ENCODE data around the gene ABCC1. TPM values are rescaled to one million over a fixed set of nuclear protein-coding genes. Genes with fewer than 3 reads are reported as not detected.

Gene ABCC1
- polyA plus RNA-seq, 1 of the 3 experiments (the other 2 are of a cell fraction) = 23.7 TPM

DNA sequence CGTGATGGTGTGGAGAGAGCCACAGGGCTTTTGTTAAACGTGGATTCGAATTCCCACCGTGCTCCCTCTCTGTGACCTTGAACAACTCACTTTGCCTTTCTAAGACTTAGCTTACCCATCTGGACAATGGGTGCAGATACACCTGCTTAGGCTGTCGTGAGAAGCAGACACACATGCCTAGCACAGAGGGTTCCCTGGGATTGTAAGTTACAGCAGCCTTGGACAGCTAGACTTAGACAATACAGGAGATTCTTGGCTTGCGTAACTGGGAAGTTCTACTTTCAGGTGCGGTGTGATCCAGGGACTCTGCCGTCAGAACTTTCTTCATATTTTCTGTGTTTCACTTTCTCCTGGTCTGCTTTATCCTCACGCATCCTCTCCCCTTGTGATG lies 127.0 kb downstream of the ABCC1 start:
- Histone ChIP-seq H3K9me2 (no peaks in the 10 kb centered on the region), H3F3A (replicated peaks; ENCODE audit: insufficient read depth) (peaks cover 9% of the 10 kb centered on the region), H3K9ac (no peak overlapping the region), H3K4me2 (no peak overlapping the region), H2AFZ (ENCODE audit: low read depth) (no peak overlapping the region), H3K36me3 (replicated peaks in 1 of 2; ENCODE audit: control insufficient read depth in 1 of 2, insufficient read depth in 2 of 2, low read length in 1 of 2) (peaks cover 20 to 33% of the 10 kb centered on the region in 2 experiments), H3K27me3 (ENCODE audit: insufficient read depth) (no peaks in the 10 kb centered on the region), H3K27ac (ENCODE audit: low read depth in 2 of 2, low read length in 1 of 2) (no peak overlapping the region), H4K20me1 (ENCODE audit: insufficient read depth) (no peaks in the 10 kb centered on the region), H3K9me3 (no peaks in the 10 kb centered on the region), H3K4me3 (ENCODE audit: low read depth in 2 of 2, low read length in 1 of 2) (no peak overlapping the region), H3K4me1 (ENCODE audit: control insufficient read depth in 1 of 2, insufficient read depth in 2 of 2, low read depth in 1 of 2, low read length in 1 of 2) (peaks cover 0 to 9% of the 10 kb centered on the region in 2 experiments; a peak in 1 of 4 replicates), H3K79me2 (ENCODE audit: insufficient read depth) (no peaks in the 10 kb centered on the region; the same call in 1 of the 2 replicates)
- CTCF ChIA-PET = interaction anchor here (1.0 kb wide), 1 partner anchor 202 kb away, joined by 3 read pairs; no protein-coding TSS in a partner anchor
- TF ChIP-seq MXI1 (IDR thresholded peaks at IDR 0.05; ENCODE audit: low read depth, low read length) = no peak
- TF ChIP-seq, protein P1, sequence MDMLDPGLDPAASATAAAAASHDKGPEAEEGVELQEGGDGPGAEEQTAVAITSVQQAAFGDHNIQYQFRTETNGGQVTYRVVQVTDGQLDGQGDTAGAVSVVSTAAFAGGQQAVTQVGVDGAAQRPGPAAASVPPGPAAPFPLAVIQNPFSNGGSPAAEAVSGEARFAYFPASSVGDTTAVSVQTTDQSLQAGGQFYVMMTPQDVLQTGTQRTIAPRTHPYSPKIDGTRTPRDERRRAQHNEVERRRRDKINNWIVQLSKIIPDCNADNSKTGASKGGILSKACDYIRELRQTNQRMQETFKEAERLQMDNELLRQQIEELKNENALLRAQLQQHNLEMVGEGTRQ (IDR thresholded peaks at IDR 0.05; ENCODE audit: borderline replicate concordance, low read depth, low read length) = no peak
- no peak for TF ChIP-seq NRF1 (IDR thresholded peaks at IDR 0.05; ENCODE audit: low read depth, low read length)
- TF ChIP-seq FOSL2 (IDR thresholded peaks at IDR 0.05; ENCODE audit: borderline replicate concordance, low read depth) = no peak
- TF ChIP-seq, protein P2, sequence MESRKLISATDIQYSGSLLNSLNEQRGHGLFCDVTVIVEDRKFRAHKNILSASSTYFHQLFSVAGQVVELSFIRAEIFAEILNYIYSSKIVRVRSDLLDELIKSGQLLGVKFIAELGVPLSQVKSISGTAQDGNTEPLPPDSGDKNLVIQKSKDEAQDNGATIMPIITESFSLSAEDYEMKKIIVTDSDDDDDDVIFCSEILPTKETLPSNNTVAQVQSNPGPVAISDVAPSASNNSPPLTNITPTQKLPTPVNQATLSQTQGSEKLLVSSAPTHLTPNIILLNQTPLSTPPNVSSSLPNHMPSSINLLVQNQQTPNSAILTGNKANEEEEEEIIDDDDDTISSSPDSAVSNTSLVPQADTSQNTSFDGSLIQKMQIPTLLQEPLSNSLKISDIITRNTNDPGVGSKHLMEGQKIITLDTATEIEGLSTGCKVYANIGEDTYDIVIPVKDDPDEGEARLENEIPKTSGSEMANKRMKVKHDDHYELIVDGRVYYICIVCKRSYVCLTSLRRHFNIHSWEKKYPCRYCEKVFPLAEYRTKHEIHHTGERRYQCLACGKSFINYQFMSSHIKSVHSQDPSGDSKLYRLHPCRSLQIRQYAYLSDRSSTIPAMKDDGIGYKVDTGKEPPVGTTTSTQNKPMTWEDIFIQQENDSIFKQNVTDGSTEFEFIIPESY (IDR thresholded peaks at IDR 0.05; ENCODE audit: borderline replicate concordance, low read depth) = no peak
- no peak for TF ChIP-seq GATA2 (CRISPR knock-in tag; IDR thresholded peaks at IDR 0.05)
- POLR2A ChIA-PET = no interaction called here
- 86% methylated on average over 8 of the region's 9 CpGs for WGBS (ENCODE audit: low lambda C conversion rate)
- DNase-seq = no peak

DNA sequence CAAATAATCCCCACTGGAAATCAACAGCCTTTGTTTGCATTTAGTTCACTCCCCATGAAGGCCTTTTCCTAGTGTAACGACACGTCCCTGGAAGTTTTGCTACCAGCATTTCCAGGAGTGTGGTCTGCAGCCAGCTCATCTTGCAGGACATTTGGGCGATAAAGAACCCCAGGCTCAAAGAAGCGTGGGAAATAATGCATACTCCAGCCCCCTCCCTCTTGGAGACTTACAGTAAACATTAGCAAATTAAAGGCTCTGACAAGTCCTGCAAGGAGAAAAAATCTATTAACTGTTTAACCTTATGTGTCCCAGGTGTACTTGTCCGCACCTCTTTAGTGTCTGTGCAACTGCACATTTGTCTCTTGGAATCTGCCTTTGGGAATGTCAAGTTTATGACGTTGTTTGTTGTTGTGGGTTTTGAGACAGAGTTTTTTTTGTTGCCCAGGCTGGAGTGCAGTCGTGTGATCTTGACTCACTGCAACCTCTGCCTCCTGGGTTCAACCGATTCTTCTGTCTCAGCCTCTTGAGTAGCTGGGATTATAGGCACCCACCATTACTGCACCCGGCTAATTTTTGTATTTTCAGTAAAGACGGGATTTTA lies 131.1 kb downstream of the ABCC1 start:
- no peak overlapping the region for H3K9ac ChIP-seq
- no peaks in the 10 kb centered on the region for H3K9me3 ChIP-seq
- no peak overlapping the region for H3K4me2 ChIP-seq
- WGBS (ENCODE audit: low lambda C conversion rate) = 94% methylated on average over 10 of the region's 10 CpGs
- no peak for TF ChIP-seq RAD21 (IDR thresholded peaks at IDR 0.05; ENCODE audit: low read length)
- no peak for TF ChIP-seq GABPA (IDR thresholded peaks at IDR 0.05; ENCODE audit: low read depth)
- no peak for TF ChIP-seq MEF2A (IDR thresholded peaks at IDR 0.05; ENCODE audit: borderline replicate concordance, low read depth)
- TF ChIP-seq, protein P2 (IDR thresholded peaks at IDR 0.05; ENCODE audit: borderline replicate concordance, low read depth) = no peak
- no peak for TF ChIP-seq ELF1 (IDR thresholded peaks at IDR 0.05)
- TF ChIP-seq RFX5 (IDR thresholded peaks at IDR 0.05; ENCODE audit: low read length) = no peak
- H2AFZ ChIP-seq (ENCODE audit: low read depth) = no peak overlapping the region
- no peaks in the 10 kb centered on the region for H4K20me1 ChIP-seq (ENCODE audit: insufficient read depth)
- H3F3A ChIP-seq (replicated peaks; ENCODE audit: insufficient read depth) = no peaks in the 10 kb centered on the region
- H3K4me1 ChIP-seq (ENCODE audit: control insufficient read depth in 1 of 2, insufficient read depth in 2 of 2, low read depth in 1 of 2, low read length in 1 of 2) = no peaks in the 10 kb centered on the region
- no peaks in the 10 kb centered on the region for H3K27me3 ChIP-seq (ENCODE audit: insufficient read depth)
- POLR2A ChIA-PET = no interaction called here
- H3K79me2 ChIP-seq (ENCODE audit: insufficient read depth) = peaks cover 7% of the 10 kb centered on the region; the same call in 1 of the 2 replicates
- no peak for DNase-seq
- no peak overlapping the region for H3K27ac ChIP-seq (ENCODE audit: low read depth in 2 of 2, low read length in 1 of 2)
- peaks cover 30 to 49% of the 10 kb centered on the region in 2 experiments for H3K36me3 ChIP-seq (replicated peaks in 1 of 2; ENCODE audit: control insufficient read depth in 1 of 2, insufficient read depth in 2 of 2, low read length in 1 of 2)
- H3K9me2 ChIP-seq = no peaks in the 10 kb centered on the region
- H3K4me3 ChIP-seq (ENCODE audit: low read depth in 2 of 2, low read length in 1 of 2) = no peak overlapping the region
- CTCF ChIA-PET = no interaction called here

All from SK-N-SH (cell line).